CMK (cell line): ENCODE data around the gene ARHGEF7.

Experiments used
- DNase-seq: peaks from one replicate; pipeline ENCODE4 v3.0.0-alpha.2; 2010; ENCODE audit warnings: low read depth

The ARHGEF7 gene

DNA sequence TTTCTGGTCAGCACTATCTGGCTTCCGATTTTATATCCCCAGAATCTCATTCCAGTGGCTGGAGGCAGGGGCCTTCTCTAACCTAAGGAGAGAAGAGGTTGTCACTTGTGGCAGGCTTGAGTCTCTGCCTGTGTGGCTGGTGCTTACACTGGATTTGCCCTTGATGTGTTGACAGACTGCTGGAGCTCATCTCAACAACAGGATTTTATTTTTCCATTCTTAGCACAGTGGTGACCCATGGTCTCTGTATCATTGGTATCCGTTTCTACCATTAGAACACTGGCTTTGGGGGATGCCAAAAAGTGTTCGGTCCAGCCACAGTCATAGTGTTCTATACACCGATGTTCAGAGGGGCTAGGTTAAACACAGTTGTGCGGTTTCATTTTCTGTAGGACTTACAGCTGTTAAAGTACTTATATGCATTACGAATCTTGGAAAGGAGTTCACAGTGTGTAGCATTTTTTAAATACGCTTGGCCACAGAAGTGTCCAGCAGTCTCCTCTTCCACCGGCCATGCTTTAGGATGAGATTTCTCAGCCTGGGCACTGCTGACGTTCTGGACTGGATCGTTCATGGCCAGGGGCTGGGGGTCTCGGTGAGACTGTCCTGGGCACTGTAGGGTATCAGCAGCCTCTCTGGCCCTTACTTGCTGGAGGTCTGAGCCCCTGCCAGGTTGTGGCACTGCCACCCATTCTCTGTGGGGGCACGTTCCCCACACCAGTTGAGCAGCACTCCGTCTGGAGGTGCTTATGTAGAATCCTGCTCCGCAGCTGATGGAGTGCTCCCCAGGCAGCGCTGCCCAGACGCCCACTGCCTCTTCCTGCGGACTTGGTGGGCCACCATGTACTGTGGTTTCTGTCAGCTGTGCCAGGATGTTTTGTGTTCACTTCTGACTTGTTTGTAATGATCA is 163.9 kb downstream of the ARHGEF7 start:
- DNase-seq, result no peak

DNA sequence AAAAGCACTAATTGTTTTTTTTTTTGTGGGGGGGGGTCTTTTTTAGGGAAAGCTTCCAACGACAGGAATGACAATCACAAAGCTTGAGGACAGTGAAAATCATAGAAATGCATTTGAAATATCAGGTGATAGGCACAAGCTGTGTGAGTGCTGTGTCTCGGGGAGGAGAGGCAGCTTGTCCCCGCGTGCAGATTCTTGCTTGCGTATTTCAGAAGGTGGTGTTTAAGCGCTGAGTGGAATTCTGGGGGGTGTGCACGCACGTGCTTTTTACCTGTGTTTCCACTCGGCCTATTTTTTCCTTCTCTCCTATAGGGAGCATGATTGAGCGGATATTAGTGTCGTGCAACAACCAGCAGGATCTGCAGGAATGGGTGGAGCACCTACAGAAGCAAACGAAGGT is 165.1 kb downstream of the ARHGEF7 start:
- DNase-seq, result no peak

DNA sequence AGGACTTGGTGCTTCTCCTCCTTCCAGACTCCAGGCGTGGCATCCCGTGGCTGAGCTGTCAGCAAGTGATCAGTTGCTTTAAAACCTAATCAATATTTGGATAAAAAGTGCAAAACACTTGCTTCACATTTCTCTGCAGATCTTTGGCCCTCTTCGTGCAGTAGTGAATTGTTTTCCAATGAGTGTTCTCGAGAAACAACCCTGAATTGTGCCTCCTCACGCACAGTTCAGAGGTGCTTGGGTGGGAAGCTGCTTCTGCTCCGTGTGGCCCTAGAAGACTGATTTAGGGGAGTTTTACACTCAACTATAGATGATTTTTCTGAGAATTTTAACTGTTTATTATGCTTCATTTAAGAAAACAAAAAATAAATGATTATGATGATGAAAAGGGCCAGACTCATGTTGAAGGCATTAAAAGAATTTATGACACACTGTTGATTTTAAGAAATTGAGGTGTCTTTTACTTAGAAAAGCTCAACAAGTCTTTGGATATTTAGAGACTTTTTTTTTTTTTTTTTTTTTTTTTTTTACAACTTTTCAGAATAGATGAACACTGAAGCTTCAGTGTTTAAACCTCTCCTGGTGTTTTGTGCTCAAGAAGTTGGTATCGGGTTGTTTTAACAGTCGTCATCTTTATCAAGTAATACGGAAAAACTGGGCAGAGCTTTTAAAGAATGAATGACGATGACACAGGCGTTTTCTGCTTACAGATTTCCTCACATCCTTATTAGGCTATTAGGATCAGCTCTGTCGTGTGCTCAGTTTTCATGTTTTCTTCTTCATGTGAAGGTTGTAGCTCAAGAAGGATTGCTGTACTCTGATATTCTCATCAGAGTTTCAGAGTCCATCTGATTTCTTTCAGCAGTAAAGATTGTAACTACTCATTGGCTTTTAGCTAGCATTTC is 165.8 kb downstream of the ARHGEF7 start:
- no peak for DNase-seq

DNA sequence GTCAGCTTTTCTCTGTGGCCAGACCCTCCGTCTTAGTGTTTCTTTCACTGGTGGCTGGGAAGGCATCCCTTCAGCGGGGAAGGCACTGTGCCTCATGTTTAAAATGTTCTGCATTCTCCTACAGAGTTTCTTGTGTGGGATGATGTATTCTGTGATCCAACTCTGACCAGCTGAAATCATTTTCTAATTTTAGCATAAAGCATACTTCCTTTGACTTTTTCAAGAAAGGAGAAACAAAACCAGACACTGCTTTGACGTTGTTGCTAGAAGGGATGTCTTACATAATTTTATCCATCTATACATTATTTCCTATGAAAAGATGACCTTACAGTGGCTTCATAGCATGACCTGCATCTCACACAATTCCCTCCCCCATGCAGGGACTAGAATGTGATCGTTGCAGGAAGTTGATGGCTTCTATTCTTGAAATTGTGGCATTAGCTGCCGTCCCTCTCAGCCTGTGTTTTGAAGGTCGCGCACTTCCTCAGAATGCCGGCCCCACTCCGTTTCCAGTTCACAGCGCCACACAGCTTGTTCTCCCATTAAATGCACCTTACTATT is 166.7 kb downstream of the ARHGEF7 start:
- DNase-seq, result no peak

DNA sequence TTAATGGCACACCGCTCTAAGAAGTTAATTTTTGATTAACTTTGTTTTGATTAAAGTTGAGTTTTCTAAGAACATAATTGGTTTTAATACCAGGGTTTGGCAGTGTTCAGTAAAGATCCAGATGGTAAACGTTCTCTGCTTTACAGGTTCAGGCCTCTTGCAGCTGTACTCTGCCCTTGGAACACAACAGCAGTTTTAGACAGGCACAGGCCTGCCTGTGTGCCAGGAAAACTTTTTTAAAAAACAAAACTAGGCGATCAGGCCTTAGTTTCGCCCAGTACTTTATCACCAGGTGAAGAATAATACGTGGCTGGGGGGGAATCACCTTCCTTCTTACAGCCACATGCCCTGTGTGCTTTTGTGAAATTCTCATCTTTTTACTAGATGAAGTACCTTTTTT is 167.3 kb downstream of the ARHGEF7 start:
- DNase-seq, result no peak

DNA sequence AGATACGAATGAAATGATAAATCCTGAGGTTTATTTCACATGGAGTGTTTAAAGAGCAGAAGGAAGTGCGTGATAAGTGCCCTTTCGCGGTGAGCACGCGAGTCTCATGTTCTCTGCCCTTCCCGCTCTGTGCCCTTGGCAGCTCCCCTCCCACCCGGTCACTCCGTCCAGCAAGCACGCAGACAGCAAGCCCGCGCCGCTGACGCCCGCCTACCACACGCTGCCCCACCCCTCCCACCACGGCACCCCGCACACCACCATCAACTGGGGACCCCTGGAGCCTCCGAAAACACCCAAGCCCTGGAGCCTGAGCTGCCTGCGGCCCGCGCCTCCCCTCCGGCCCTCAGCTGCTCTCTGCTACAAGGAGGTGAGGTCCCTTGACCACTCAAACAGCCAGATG is 167.9 kb downstream of the ARHGEF7 start:
- no peak for DNase-seq

DNA sequence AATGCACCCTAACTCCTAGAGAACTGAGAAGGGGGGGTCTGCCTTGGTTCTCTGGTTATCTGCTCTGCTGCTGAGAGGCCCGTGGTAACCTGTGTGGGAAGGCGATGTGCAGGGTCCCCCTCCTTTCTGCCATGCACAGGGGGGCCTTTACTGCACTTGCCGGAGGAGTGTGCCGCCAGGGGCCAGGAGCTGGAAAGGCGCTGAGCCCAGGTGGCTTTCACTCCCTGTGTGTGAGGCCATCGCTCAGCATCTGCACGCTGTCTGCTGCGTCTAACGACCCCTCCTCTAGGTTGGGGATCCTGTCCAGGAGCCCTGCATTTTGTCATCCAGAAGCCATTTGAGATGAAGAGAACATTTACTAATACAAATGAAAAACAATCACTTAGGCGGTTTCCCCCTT is 168.3 kb downstream of the ARHGEF7 start:
- DNase-seq, result no peak

DNA sequence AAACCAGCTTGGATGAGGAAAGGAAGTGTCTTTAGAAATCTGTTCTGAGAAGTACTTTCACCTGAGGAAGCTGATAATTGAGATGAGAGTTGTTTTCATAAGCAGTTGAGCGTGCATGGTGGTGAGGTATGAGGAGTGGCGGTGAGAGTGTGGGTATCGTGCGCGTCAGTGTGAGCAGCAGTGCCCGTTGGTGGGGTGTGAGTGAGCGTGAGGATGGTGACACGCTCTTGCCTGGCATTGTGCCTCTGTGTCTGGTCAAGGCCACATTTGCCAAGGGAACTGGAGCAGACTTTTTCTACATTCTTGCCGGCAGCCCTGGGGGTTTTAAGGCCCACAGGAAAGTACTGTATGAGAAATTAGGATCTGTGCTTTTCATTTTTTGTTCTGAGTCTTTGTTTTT is 168.9 kb downstream of the ARHGEF7 start:
- no peak for DNase-seq

DNA sequence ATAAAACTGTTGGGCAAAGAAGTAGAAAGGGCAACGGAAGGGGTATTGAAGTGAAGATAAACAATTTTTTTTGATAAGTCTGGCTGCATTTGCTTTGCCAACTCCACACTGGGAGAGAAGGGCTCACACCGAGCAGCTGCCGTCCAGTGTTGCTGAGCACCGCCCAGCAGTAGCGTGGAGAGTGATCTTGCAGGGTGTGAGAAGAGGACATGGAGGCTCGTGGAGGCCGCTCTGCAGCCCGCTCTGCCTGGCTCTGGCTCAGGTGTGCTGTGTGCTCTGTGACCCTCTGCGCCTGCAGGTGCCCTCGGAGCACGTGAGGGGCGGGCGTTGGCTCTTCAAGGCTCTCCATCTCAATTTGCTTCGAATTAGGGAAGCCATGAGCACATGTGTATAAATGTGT is 169.5 kb downstream of the ARHGEF7 start:
- no peak for DNase-seq

DNA sequence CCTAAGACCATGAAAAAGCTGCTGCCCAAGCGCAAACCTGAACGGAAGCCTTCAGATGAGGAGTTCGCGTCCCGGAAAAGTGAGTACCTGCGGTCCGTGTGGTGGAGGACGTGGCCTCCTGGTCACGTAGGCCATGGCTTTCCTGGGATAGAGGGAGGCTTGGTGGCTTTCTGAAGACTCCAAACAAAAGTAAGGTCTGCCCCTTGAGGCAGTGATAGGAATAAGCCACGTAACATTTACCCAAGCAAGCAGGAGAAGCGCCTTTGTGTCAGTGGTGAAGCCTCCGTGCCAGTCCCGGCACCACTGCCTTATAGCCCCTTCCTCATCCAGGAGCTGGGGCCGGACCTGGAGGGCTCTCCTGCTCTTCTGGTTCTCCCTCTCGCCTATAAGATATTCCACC is 171.1 kb downstream of the ARHGEF7 start:
- no peak for DNase-seq

DNA sequence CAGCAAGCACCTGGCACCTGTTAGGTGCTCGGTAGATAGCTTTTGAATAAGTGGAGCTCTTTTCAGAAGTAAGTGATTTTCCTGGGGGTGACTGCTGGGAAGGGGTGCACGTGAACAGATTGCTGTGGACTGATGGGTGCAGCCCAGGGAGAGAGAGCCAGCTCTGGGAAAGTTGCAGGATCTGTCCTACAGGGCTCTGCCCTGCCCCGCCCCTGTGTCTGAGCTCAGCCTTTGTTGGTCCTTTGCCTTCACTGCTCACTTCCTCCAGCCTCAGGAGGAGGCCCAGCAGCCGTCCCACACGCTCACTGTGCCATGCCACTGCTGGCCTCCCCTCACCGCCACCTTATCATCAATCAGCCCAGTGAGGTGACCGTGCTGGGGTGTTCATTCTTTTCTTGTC is 171.6 kb downstream of the ARHGEF7 start:
- DNase-seq, result no peak

DNA sequence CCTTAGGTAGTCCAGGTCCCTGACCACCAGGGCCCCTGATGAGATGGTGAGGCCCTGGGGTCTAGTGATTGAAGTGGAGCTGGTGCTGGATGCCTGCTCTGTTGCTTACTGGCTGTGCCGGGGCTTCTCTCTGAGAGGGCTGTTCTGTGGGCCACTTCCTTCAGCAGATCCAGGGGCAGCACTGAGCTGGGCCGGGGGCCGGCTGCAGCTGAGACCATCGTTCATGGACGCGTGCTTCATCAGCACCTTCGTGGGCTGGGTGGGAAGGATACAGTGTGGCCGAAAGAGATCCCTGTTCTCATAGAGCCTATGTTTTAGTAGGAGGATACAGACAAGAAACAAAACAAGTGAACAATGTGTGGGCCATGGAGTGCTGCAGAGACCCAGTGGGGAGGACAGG is 172.1 kb downstream of the ARHGEF7 start:
- DNase-seq, result no peak

DNA sequence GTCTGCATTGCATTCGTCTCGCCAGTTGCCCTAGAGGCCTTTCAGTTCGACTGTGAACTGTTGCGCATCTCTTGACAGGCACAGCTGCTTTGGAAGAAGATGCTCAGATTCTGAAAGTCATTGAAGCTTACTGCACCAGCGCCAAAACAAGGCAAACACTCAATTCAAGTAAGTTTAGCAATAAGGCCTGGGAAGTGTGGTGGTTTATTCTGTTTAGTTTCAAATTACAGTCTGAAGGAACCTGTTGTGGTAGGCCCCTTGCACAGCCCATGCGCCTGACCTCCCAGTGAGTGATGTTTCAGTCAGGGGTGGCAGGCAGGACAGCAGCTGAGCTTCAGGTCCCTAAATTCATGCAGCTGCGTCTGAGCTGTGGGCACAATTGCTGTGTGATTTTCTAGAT is 173.2 kb downstream of the ARHGEF7 start:
- DNase-seq, result no peak

DNA sequence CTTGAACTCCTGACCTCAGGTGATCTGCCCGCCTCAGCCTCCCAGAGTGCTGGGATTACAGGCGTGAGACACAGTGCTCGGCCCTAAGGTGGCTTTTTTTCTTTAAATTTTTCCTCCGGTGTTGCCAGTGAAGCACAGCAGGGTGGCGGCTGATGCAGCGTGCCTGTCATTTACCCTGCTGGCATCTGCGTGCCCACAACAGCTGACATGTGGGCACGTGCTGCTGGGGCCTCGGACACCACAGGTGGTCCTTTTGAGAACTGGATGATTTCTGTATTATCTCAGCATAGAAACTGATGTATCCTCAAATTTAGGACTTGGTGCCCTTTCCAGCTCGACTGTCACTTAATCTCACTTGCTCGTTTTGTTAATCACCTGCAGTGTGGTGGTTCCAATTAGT is 174.1 kb downstream of the ARHGEF7 start:
- no peak for DNase-seq

DNA sequence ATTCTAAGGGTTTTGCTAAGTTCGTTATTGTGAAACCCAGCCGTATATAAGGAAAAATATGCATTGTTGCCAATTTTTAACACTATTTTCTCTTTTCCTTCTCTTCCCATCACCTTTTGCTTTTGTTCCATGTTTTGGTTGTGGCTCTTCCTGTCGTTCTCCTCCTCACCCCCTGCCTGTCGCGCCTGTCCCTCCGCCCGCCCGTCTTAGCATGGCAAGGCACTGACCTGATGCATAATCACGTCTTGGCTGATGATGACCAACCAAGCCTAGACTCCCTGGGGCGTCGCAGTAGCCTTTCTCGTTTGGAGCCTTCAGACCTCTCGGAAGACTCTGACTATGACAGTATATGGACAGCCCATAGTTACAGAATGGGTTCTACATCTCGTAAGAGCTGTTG is 176.8 kb downstream of the ARHGEF7 start:
- DNase-seq, result no peak

DNA sequence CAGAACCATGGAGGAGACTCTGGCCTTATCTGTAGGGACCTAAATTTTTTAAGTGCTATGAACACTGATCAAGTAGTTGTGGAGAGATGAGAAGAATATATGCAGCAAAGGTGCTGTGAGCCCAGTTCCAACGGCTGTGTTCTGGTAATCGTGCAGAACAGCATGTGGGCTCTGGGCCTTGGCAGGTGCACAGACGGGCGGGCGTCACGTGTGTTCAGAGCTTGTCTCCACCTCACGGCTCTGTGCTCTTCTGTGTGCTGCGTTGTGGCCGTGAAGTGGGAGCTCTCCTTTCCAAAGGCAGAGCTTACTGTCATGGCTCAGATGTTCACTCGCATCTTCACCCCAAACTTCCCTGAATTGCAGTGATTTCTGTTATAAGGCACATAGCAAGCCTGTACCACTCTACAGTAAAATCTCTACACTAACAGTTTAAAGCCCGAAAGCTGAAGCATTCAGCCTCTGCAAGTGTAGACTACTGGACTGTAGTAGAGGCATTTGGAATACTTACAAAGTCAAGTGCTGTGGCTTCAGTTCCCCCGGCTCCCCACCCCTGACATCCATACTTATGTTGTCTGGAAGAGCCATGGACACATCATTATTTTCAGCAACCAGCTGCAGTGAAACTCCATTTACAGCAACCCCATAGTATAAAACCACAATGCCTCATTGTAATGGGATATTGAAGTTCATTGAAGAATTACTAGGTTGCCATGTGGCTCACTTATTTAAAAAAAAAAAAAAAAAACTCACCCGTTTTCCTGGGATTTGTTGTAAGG is 177.8 kb downstream of the ARHGEF7 start:
- DNase-seq, result no peak

DNA sequence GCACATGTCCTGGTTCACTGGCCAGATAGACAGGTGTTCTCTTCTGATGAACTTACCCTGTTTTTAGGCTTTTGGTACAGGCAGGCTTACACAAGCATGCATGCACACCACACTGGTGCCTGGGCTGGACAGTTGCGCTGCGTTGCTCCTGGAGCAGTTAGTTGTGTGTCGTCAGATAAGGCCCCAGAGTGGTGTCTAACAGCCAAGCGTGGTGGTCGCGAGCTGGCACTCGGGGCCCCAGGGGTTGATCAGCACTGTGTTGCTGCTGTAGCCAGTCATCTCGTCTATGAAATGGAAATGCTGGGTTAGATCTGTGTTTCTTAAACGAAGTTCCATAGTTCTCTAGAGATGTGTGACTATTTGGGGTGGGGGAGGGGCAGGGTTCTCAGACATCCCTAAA is 180.8 kb downstream of the ARHGEF7 start:
- DNase-seq, result no peak

DNA sequence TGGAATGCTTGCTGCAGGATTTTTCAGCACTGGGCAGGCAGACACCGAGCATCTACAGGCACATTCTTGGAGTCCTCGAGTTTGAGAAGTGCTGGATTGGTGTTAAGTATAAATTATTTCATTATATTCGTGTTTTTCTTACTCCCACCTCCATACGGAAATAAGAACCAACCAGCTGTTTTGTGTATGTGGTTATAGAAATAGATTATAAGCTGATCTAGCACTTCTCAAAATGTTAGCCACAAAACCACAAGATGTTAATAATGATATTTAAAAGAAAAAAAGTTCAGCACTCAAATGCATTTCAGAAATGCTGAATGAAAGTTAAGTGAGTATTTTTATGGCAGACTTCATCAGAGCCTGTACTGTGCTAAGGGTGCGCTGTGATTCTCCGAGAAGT is 181.3 kb downstream of the ARHGEF7 start:
- DNase-seq, result no peak

DNA sequence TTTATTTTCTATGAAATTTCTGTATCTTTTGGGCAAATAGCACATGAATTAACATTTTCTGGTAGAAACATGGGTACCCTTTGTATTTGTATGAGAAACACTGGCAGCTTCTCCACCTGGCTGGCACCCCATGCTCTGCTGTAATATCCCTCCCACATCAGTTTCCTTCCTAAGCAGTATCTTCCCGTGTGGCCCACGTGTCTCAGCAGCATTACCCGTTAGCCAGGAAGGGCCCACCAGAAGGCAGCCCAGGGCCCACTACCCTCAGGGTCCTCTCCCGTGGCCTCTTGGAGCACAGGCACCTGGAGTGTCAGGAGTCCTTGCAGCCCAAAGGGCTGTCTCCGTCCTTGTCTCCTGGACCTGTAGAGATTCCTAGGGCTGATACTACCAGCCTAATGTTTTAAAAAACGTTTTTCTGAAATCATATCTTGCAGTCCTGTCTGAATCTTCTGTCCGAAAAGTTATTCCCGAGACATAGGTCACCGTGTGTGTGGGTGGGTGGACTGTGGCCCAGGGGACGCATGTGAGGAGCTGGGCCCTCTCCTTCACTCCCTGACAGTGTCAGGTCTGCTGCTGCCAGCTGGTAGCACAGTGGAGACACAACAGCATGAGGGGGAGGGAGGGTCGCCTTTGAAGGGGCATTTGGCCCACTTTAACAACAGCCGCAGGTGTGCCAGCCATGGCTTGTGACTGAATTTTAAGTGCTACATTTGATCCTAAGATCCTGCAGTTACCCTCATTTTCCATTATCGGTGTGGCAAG is 183.3 kb downstream of the ARHGEF7 start:
- DNase-seq, result no peak

DNA sequence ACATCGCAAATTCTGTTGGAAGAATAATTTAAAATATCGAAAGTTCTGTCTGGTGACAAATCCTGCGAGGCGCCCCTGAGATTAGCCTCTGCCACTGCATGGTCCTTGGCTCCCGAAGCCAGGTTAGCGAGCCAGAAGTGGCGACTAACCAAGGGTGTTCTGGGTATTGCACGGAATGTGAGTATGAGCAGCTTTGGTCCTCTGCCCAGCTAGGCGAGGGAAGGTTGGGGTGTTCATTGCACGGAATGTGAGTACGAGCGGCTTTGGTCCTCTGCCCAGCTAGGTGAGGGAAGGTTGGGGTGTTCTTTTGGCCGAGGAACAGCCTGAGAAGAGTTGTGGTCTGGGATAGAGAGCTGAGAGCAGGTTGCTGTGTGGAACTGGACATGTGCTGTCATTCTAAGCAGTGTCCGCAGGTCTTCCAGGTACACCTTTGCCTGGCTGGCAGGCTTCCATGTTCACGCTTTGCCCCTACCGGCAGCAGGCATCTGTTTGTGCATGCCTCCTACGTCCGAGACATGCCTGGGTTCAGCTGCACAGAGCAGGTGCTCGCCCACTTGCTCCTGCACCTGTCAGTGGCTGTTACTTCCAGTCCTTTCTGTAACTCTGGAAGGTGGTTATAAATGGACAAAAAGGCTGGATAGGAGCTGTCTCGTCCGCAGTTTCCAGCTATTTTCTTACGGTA is 187.1 kb downstream of the ARHGEF7 start:
- DNase-seq, result no peak

DNA sequence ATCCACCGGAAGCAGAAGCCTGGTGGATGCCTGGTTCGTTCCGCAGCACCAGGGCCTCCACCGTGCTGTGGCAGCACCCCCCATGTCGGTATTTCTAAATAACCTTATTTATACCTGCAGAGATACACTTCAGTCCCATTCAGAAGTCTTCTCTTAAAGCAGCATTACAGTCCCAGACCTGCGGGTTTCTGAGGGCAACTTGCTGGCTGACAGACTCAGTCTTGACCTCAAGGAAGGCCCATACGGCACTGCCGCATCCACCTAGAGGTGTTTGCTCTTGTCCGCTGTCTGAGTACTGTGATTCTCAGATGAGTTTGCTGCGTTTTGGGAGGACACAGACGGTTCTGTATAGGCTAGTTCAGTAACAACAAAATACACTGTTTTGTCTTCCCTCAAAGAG is 188.4 kb downstream of the ARHGEF7 start:
- DNase-seq, result no peak
